ENCODE results near the gene RMRP. TPM values are rescaled to one million over a fixed set of nuclear protein-coding genes. Genes with fewer than 3 reads are reported as not detected.

Gene RMRP
- total RNA-seq, 4 donors from 2014 or later, result 649 to 2,915 (median 1,530) TPM

DNA sequence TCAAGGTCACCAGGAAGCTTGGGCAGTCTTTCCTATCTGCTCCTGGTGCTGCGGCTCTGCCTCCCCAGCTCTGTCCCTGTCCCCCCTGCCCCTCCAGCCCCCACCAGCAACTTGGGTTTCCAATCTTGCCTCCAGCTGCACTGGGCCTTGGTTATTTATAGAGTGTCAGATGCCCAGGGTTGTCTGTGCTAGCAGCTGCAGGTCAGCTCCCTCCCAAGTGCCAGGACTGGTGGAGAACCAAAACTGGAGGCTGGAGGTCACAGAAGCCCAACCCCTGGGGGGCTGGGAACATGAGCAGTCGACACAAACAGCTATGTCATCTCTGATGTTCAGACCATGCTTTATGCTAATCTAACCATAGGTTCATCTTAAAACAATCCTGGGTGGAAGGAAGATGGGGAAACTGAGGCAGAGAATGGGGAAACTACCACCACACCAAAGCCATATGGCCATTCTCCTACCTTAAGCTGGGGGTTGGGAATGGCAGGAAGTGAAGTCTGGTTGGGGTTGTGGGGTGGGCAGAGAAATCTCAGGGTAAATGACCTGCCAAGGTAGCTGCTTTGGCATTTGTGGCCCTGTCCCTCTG lies 30.2 kb upstream of the RMRP start:
- Histone ChIP-seq H3K4me3 (peak overlapping the region in 2 of 4 donors; percentile 68 to 82), H3K36me3 (peaks cover 0 to 32% (median 0%) of the 10 kb centered on the region in 3 donors), H3K27me3 (no peaks in the 10 kb centered on the region), H3K4me1 (peaks cover 0 to 69% (median 9%) of the 10 kb centered on the region in 4 donors), H3K27ac (peak overlapping the region in 3 of 4 donors; percentile 94 to 97 (median 96)), H3K9me3 (no peaks in the 10 kb centered on the region)
- TF ChIP-seq POLR2A (IDR thresholded peaks at IDR 0.05), result no peak
- no peak for TF ChIP-seq EP300 (IDR thresholded peaks at IDR 0.05)
- TF ChIP-seq, protein P1, sequence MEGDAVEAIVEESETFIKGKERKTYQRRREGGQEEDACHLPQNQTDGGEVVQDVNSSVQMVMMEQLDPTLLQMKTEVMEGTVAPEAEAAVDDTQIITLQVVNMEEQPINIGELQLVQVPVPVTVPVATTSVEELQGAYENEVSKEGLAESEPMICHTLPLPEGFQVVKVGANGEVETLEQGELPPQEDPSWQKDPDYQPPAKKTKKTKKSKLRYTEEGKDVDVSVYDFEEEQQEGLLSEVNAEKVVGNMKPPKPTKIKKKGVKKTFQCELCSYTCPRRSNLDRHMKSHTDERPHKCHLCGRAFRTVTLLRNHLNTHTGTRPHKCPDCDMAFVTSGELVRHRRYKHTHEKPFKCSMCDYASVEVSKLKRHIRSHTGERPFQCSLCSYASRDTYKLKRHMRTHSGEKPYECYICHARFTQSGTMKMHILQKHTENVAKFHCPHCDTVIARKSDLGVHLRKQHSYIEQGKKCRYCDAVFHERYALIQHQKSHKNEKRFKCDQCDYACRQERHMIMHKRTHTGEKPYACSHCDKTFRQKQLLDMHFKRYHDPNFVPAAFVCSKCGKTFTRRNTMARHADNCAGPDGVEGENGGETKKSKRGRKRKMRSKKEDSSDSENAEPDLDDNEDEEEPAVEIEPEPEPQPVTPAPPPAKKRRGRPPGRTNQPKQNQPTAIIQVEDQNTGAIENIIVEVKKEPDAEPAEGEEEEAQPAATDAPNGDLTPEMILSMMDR (IDR thresholded peaks at IDR 0.05), result no peak
- DNase-seq (ENCODE audit: low spot score in 2 of 2), result no peak
- WGBS, 2 donors, result 61 to 68% methylated on average over 2 of the region's 2 CpGs

DNA sequence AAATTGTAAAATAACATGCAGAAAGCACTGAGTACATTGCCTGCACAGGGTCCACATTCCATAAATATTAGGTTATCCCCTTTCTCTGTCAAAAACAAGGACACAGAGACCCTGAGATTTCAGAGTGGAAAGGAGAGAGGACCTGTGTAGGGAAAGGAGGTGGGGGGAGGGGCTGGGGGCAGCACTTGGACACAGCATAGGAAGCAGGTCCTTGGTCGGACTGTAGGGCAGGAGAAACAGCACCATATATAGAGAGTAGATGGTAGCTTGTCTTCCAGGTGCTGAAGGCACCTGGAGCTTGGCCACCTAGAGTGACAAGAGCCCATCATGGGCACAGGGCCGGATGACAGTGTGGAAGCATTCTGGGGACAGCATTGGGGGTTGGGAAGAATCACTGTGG lies 29.5 kb upstream of the RMRP start:
- 63 to 70% methylated on average over 2 of the region's 2 CpGs for WGBS, 2 donors
- DNase-seq (ENCODE audit: low spot score in 2 of 2), result no peak
- H3K4me1 ChIP-seq, result peaks cover 0 to 69% (median 9%) of the 10 kb centered on the region in 4 donors
- TF ChIP-seq POLR2A (IDR thresholded peaks at IDR 0.05) (no peak), EP300 (IDR thresholded peaks at IDR 0.05) (no peak)
- TF ChIP-seq, protein P1 (IDR thresholded peaks at IDR 0.05), result no peak
- H3K9me3 ChIP-seq, result no peaks in the 10 kb centered on the region
- H3K27ac ChIP-seq, result peak overlapping the region in 2 of 4 donors; percentile 58 to 96
- H3K36me3 ChIP-seq, result peaks cover 0 to 39% (median 0%) of the 10 kb centered on the region in 3 donors
- no peaks in the 10 kb centered on the region for H3K27me3 ChIP-seq
- H3K4me3 ChIP-seq, result peak overlapping the region in 1 of 4 donors; percentile 82

DNA sequence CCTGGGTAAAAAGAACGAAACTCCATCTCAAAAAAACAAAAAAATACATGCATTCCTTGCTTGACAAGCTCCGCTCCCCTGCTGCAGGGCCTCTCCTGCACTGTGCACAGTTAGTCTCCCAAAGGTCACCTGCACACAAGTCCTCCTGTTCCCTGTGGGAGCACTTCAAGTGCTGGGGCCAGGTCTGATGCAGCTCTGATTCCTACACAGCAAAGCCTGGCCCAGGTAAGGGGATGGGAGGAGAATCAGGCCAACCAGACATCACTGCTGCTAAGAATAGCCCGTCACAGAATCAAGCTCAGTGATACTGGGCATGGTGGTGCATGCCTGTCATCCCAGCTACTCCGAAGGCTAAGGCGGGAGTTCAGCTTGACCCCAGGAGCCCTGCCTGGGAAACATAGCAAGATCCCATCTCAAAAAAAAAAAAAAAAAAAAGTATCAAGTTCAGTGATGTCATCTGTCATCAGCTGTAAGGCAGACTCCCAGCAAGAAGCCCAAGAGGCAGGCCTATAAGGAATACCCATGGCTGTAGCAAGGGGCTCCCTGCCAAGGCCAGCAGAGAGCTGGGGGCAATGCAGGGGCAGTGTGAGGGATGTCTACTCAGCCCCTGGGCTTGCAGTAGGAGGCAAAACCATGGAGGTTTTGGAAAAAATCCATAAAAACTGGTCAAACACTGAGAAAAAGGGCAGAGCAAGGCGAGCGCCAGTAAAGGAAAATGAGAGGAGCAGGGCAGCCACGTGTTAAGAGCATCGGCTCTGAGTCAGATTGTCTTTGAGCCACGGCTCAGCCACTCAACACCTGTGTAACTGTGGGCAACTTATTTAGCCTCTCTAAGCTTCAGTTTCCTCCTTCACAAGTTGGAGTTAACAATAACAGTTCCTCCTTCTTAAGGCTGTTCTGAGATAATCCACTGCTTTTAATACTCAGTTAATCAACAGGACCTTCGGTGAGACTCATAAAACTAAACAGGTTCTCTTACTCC lies 28.7 kb upstream of the RMRP start:
- TF ChIP-seq, protein P1 (IDR thresholded peaks at IDR 0.05), result no peak
- no peak for TF ChIP-seq EP300 (IDR thresholded peaks at IDR 0.05)
- TF ChIP-seq POLR2A (IDR thresholded peaks at IDR 0.05), result no peak
- Histone ChIP-seq H3K4me3 (peak overlapping the region in 1 of 4 donors; percentile 82), H3K4me1 (peaks cover 0 to 64% (median 9%) of the 10 kb centered on the region in 4 donors), H3K36me3 (peaks cover 0 to 47% (median 0%) of the 10 kb centered on the region in 3 donors), H3K9me3 (no peaks in the 10 kb centered on the region), H3K27me3 (no peaks in the 10 kb centered on the region), H3K27ac (peak overlapping the region in 2 of 4 donors; percentile 58 to 96)
- no peak for DNase-seq (ENCODE audit: low spot score in 2 of 2)
- WGBS, 2 donors, result 50 to 64% methylated on average over 11 of the region's 11 CpGs

DNA sequence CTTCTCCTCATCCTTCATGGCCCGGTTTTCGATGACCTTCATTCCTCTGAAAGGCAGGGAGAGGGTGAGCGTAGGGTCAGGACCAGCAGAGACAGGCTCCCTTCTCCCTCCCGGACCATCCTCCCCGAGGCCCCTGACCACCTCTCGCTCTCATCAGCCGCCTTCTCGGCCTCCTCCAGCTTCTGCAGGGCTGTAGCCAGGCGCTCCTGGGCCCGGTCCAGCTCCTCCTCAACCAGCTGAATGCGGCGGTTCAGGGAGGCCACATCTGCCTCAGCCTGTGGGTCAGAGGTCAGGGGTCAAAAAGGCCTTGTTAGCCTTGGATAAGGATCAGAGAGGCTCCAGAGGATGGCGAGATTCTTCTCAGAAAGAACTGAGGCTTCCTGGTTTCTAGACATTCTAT lies 27.7 kb upstream of the RMRP start:
- WGBS, 2 donors, result 35 to 48% methylated on average over 13 of the region's 13 CpGs
- Histone ChIP-seq H3K36me3 (peaks cover 0 to 47% (median 0%) of the 10 kb centered on the region in 3 donors), H3K9me3 (no peaks in the 10 kb centered on the region), H3K27ac (peak overlapping the region in 1 of 4 donors; percentile 96), H3K27me3 (no peaks in the 10 kb centered on the region), H3K4me1 (peaks cover 0 to 59% (median 9%) of the 10 kb centered on the region in 4 donors), H3K4me3 (peak overlapping the region in 1 of 4 donors; percentile 82)
- DNase-seq (ENCODE audit: low spot score in 2 of 2), result peak in 1 of 2 donors; percentile 35
- TF ChIP-seq EP300 (IDR thresholded peaks at IDR 0.05) (peak in 1 of 2 donors; percentile 38), POLR2A (IDR thresholded peaks at IDR 0.05) (no peak)
- TF ChIP-seq, protein P1 (IDR thresholded peaks at IDR 0.05), result no peak
